Activated CD4-positive, alpha-beta T cell treated with anti-CD3 and anti-CD28 coated beads, Interleukin-10, Interleukin-2, amounts not matched to agents 100 ng/mL and 50 ng/mL, durations not matched to agents 16 hours and 8 hours (primary cell): ENCODE data around the gene DNAH7.

ENCODE experiments used
- DNase-seq: peaks from one replicate; pipeline ENCODE4 v3.0.0-alpha.2; 2020

DNAH7 gene

GRCh38 chr2:195793881-195794280 is 274.8 kb downstream of the DNAH7 start:
- no peak for DNase-seq

GRCh38 chr2:195782156-195782555 is 286.5 kb downstream of the DNAH7 start:
- DNase-seq, result no peak

GRCh38 chr2:195779491-195779890 is 289.1 kb downstream of the DNAH7 start:
- no peak for DNase-seq

GRCh38 chr2:195769975-195770374 is 298.7 kb downstream of the DNAH7 start:
- DNase-seq, result no peak

- DNase-seq, result no peak
Observed at GRCh38 chr2:195768431-195768830, 300.2 kb downstream of the DNAH7 start.

GRCh38 chr2:195766691-195767090 is 301.9 kb downstream of the DNAH7 start:
- no peak for DNase-seq

- DNase-seq, result no peak
Observed at GRCh38 chr2:195763866-195764265, 304.8 kb downstream of the DNAH7 start.

GRCh38 chr2:195759877-195760276 is 308.8 kb downstream of the DNAH7 start:
- DNase-seq, result no peak

GRCh38 chr2:195758846-195759245 is 309.8 kb downstream of the DNAH7 start:
- DNase-seq, result no peak

- no peak for DNase-seq
Observed at GRCh38 chr2:195756218-195756942, 312.3 kb downstream of the DNAH7 start.

GRCh38 chr2:195741191-195741590 is 327.4 kb downstream of the DNAH7 start:
- DNase-seq, result no peak

- DNase-seq, result no peak
Observed at GRCh38 chr2:195737511-195738325, 330.9 kb downstream of the DNAH7 start.

GRCh38 chr2:195735347-195735746 is 333.3 kb downstream of the DNAH7 start:
- DNase-seq, result no peak

GRCh38 chr2:195734931-195735330 is 333.7 kb downstream of the DNAH7 start:
- DNase-seq, result no peak

- no peak for DNase-seq
Observed at GRCh38 chr2:195734395-195734794, 334.2 kb downstream of the DNAH7 start.

GRCh38 chr2:195733831-195734230 is 334.8 kb downstream of the DNAH7 start:
- no peak for DNase-seq

GRCh38 chr2:195732574-195732973 is 336.1 kb downstream of the DNAH7 start:
- DNase-seq, result no peak

- no peak for DNase-seq
Observed at GRCh38 chr2:195730912-195731311, 337.7 kb downstream of the DNAH7 start.

- DNase-seq, result no peak
Observed at GRCh38 chr2:195727106-195727505, 341.5 kb downstream of the DNAH7 start.

- DNase-seq, result no peak
Observed at GRCh38 chr2:195722075-195722474, 346.6 kb downstream of the DNAH7 start.

- DNase-seq, result no peak
Observed at GRCh38 chr2:195721042-195721441, 347.6 kb downstream of the DNAH7 start.

GRCh38 chr2:195716466-195716865 is 352.2 kb downstream of the DNAH7 start:
- no peak for DNase-seq

GRCh38 chr2:195711478-195711877 is 357.2 kb downstream of the DNAH7 start:
- no peak for DNase-seq
